Neural cell (in vitro differentiated cells): ENCODE measurements around the gene ANKS3.

ENCODE experiments used
- CTCF ChIP-seq: fragments of 450-650 bp; IDR thresholded peaks from 2 replicates; pipeline ENCODE4 v1.5.1; 2014; ENCODE audit warnings: antibody characterized with exemption, mild to moderate bottlenecking, moderate library complexity; ENCODE audit not compliant: poor library complexity, severe bottlenecking
- EZH2 ChIP-seq: fragments of 200-600, 300-800 bp; shearing (Covaris generic), sonication (generic); IDR thresholded peaks from 2 replicates; pipeline ENCODE4 v1.6.1; 2014; ENCODE audit warnings: antibody characterized with exemption, low read length, borderline replicate concordance, mild to moderate bottlenecking; ENCODE audit not compliant: insufficient read depth, poor library complexity, severe bottlenecking
- MXI1 ChIP-seq: fragments of 450-650 bp; conservative IDR thresholded peaks from 2 replicates; pipeline ENCODE4 v1.6.1; 2014; ENCODE audit warnings: antibody characterized with exemption, mild to moderate bottlenecking; ENCODE audit not compliant: poor library complexity, severe bottlenecking
- SMC3 ChIP-seq: fragments of 450-650 bp; conservative IDR thresholded peaks from 2 replicates; pipeline ENCODE4 v1.6.1; 2014; ENCODE audit warnings: antibody characterized with exemption, mild to moderate bottlenecking, moderate library complexity; ENCODE audit not compliant: poor library complexity
- TAF1 ChIP-seq: IDR thresholded peaks from 2 replicates; pipeline ENCODE4 v1.6.1; 2012; ENCODE audit warnings: low read depth

DNA sequence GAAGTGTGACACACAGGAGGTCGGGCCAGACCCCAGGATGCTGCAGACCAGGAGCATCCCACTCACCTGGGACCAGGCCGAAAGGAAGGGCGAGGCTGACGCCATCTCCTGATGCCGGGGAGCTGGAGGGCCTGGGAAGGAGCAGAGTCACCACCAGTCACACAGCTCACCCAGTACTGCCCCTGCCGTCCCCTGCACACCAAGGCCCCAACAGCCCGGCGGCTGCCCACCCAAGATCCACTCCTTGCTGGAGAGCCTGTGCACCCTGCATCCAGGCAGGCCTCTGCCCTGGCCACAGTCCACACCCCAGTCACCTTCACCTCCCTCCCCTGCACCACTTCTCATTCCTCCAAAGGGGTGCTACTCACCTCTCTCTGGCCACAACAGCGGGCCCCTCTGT lies 28.1 kb upstream of the ANKS3 start:
- TF ChIP-seq CTCF (no peak), TAF1 (no peak), EZH2 (no peak), SMC3 (no peak), MXI1 (no peak)
